ENCODE measurements around the gene MAOB.
A peak's percentile ranks its signal among the peaks of the same experiment; 100 is the strongest.
"Not testable (repeated sequence)": the region's sequence is repeated elsewhere in the genome, so short reads cannot be mapped to it uniquely, and the experiment has no call there.

MAOB gene

GRCh38 chrX:43882294-43882681, at the start of gene MAOB:
TSS of gene MAOB (minus strand) at chrX:43882450. CDS start at chrX:43882299, 151 bp downstream.
- no peaks in the 10 kb centered on the region for H3K27me3 ChIP-seq
- DNase-seq, result peak in 1 of 2 donors; percentile 68
- intact Hi-C loops (cut with DNase I; ENCODE audit: low total_unique reads), result no loop called here
- H3K4me1 ChIP-seq, result peaks cover 0 to 42% (median 3%) of the 10 kb centered on the region in 4 donors
- no peak for TF ChIP-seq CTCF (IDR thresholded peaks at IDR 0.05)
- H3K9me3 ChIP-seq, result no peaks in the 10 kb centered on the region
- peak within 1 kb of the TSS; percentile 57 to 59 for H3K4me3 ChIP-seq
- no peaks in the 10 kb centered on the region for H3K36me3 ChIP-seq
- H3K27ac ChIP-seq, result peak within 1 kb of the TSS; percentile 79 to 86

GRCh38 chrX:43922032-43922431, 39.8 kb upstream of the MAOB start:
- intact Hi-C loops (cut with DNase I; ENCODE audit: low total_unique reads); H3K9me3 ChIP-seq; H3K4me1 ChIP-seq; H3K36me3 ChIP-seq; H3K4me3 ChIP-seq; H3K27ac ChIP-seq; DNase-seq; H3K27me3 ChIP-seq: not testable (repeated sequence)

- H3K27me3 ChIP-seq; H3K27ac ChIP-seq; H3K9me3 ChIP-seq; H3K4me3 ChIP-seq; DNase-seq; H3K36me3 ChIP-seq; intact Hi-C loops (cut with DNase I; ENCODE audit: low total_unique reads); H3K4me1 ChIP-seq: not testable (repeated sequence)
Observed at GRCh38 chrX:43910772-43911171, 28.5 kb upstream of the MAOB start.

GRCh38 chrX:43910012-43910411, 27.8 kb upstream of the MAOB start:
- no peaks in the 10 kb centered on the region for H3K27me3 ChIP-seq
- intact Hi-C loops (cut with DNase I; ENCODE audit: low total_unique reads), result no loop called here
- DNase-seq, result no peak
- H3K9me3 ChIP-seq, result no peaks in the 10 kb centered on the region
- no peak for TF ChIP-seq CTCF (IDR thresholded peaks at IDR 0.05)
- H3K27ac ChIP-seq, result no peak overlapping the region
- no peak overlapping the region for H3K4me3 ChIP-seq
- no peaks in the 10 kb centered on the region for H3K4me1 ChIP-seq
- H3K36me3 ChIP-seq, result no peaks in the 10 kb centered on the region

GRCh38 chrX:43909141-43909540, 26.9 kb upstream of the MAOB start:
- Histone ChIP-seq H3K4me1 (no peaks in the 10 kb centered on the region), H3K27ac (no peak overlapping the region), H3K36me3 (no peaks in the 10 kb centered on the region), H3K27me3 (no peaks in the 10 kb centered on the region), H3K9me3 (no peaks in the 10 kb centered on the region), H3K4me3 (no peak overlapping the region)
- intact Hi-C loops (cut with DNase I; ENCODE audit: low total_unique reads), result no loop called here
- no peak for TF ChIP-seq CTCF (IDR thresholded peaks at IDR 0.05)
- no peak for DNase-seq

GRCh38 chrX:43899878-43900815, 17.9 kb upstream of the MAOB start:
- Histone ChIP-seq H3K9me3 (no peaks in the 10 kb centered on the region), H3K4me1 (peaks cover 0 to 58% (median 0%) of the 10 kb centered on the region in 4 donors), H3K36me3 (no peaks in the 10 kb centered on the region), H3K27ac (peak overlapping the region; percentile 37 to 61), H3K27me3 (no peaks in the 10 kb centered on the region), H3K4me3 (no peak overlapping the region)
- intact Hi-C loops (cut with DNase I; ENCODE audit: low total_unique reads), result no loop called here
- DNase-seq, result no peak
- no peak for TF ChIP-seq CTCF (IDR thresholded peaks at IDR 0.05)

All from tibial artery (tissue), 4 donors.